ENCODE measurements around the gene UBE2J2.

DNA sequence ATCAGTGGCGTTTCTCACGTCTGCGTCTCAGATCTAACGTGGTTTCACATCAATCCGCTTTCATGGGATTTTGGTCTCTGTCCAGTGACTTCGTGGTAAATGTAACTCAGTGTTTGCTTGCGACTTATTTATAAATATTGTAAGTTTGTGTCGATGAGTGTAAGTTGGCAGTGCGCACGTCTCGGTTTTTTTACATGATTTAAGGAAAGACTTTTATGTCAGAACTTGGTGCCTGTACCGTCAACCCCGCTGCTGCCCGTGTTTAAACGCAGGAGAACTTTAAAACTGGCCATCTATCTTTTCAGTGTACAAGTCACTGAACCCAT is 40.1 kb downstream of the UBE2J2 start:
- TF ChIP-seq, protein P1, sequence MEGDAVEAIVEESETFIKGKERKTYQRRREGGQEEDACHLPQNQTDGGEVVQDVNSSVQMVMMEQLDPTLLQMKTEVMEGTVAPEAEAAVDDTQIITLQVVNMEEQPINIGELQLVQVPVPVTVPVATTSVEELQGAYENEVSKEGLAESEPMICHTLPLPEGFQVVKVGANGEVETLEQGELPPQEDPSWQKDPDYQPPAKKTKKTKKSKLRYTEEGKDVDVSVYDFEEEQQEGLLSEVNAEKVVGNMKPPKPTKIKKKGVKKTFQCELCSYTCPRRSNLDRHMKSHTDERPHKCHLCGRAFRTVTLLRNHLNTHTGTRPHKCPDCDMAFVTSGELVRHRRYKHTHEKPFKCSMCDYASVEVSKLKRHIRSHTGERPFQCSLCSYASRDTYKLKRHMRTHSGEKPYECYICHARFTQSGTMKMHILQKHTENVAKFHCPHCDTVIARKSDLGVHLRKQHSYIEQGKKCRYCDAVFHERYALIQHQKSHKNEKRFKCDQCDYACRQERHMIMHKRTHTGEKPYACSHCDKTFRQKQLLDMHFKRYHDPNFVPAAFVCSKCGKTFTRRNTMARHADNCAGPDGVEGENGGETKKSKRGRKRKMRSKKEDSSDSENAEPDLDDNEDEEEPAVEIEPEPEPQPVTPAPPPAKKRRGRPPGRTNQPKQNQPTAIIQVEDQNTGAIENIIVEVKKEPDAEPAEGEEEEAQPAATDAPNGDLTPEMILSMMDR (IDR thresholded peaks at IDR 0.05; ENCODE audit: low read depth, low read length, poor library complexity, severe bottlenecking): no peak
- no peak for TF ChIP-seq EZH2phosphoT487 (IDR thresholded peaks at IDR 0.05; ENCODE audit: borderline replicate concordance, low read length)
